NCI-H146 treated with DMSO at 0.1 percent for 48 hours (cell line): Measurements from ENCODE around the gene USP2.

Experiments used
- DNase-seq: peaks from one replicate; lab custom pipeline; 2025; ENCODE audit not compliant: unreplicated experiment; lab: John Stamatoyannopoulos, UW

Gene USP2

DNA sequence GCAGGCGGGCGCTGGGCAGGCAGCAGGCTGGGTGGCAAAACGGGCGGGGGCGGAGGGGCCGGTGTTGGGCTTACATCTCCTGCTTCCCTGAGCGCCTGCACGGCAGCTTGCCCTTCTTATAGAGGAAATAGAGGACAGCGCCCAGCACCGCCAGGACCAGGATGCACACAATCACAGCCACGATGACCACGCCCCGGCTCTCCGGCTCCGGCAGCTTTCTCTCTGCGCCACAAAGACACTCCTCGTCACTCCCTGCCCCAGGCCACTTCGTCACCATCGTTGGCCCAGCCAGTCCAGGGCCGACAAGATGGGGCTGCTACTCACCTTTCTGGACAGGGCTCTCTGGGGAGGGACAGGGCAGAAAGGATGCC is 70.8 kb downstream of the USP2 start:
- no peak for DNase-seq

DNA sequence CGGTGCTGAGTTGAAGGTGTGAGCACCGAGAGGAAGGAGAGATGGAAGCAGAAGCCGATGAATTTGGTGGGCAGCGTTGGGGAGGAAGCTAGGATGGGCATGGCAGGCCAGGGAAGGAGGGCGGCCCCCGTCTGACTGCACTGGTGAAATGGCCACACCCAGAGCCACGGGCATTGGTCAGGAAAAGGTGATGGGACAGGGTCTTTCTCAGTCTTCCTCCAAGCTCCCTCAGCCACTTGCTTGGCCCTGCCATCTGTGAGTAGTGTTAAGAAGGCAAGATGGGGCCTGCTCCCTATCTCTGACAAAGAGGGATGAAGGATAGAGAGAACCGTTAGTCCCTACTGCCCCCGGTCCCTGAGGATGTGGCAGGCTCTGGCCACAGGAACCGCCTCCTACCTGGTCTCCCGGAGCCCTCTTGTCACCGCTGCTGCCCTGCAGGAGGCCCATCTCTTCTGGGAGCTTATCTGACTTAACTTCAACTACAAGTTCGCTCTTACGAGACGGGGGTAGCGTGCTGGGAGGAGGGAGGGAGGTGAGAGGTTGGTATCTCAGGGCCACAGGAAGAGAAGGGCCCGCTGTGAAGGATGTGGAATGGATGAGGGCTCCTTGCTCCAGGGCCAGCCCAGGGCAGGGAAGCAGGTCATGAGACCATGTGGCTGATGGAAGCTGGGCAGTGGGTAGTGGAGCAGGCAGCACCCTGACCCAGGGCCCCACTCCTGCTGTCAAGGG is 71.4 kb downstream of the USP2 start:
- no peak for DNase-seq

- no peak for DNase-seq
These were observed 72.1 kb downstream of the USP2 start for GRCh38 chr11:119309411-119309810.

DNA sequence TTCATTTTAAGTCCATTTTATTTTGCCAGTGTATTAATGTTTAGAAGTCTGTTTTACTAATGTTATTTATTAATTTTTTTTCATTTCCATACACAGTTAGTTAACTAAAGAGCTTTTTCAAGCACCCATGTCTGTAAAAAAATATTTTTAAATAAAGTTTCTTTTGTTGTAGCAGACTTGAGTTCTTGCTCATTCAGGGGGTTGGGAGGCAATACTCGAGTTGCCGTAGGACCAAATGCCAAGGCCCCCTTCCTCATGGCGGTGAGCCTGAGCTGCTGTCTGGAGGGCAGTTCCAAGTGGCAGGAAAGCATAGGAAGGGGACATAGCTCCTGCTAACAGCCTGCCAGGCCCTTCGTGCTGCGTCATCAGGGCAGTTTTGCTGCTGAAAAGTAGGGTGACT is 73.5 kb downstream of the USP2 start:
- DNase-seq = no peak

- DNase-seq = no peak
These were observed 74.3 kb downstream of the USP2 start for GRCh38 chr11:119307219-119307618.

GRCh38 chr11:119306373-119306890 is 75.1 kb downstream of the USP2 start:
- DNase-seq = no peak

- no peak for DNase-seq
These were observed 75.7 kb downstream of the USP2 start for GRCh38 chr11:119305556-119306372.
